ENCODE measurements around the gene CORIN.
"Not testable (repeated sequence)": the region's sequence is repeated elsewhere in the genome, so short reads cannot be mapped to it uniquely, and the experiment has no call there.

CORIN gene

DNA sequence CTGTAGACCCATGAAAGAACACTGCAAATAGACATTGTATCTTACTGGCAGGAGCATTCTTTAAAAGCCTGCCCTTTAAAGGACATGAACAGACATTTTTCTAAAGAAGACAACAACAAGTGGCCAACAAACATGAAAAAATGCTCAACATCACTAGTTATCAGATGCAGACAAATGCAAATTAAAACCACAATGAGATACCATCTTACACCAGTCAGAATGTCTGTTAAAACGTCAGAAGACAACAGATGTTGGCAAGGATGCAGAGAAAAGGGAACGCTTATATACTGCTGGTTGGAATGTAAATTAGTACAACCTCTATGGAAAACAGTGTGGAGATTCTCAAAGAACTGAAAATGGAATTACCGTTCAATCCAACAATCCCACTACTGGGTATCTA is 275.6 kb downstream of the CORIN start:
- no peak for DNase-seq (ENCODE audit: low spot score)

DNA sequence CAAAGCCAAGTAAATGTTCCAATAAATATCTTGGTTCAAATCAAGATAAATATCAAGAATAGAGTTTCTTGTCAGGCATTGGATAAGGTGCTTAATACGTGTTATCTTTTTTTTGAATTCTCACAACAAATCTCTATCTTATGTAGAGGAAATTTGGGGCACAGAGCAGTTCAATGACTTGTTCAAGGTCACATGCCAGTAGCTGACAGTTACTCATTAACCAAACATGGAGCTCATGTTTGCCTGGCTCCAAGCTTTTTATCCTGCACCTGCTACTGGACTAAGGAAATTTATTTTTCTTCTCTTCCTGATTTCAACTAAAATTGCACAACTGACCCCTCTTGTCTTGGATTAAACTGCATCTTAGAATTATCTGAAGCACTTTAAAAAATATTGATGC is 276.5 kb downstream of the CORIN start:
- no peak for DNase-seq (ENCODE audit: low spot score)

DNA sequence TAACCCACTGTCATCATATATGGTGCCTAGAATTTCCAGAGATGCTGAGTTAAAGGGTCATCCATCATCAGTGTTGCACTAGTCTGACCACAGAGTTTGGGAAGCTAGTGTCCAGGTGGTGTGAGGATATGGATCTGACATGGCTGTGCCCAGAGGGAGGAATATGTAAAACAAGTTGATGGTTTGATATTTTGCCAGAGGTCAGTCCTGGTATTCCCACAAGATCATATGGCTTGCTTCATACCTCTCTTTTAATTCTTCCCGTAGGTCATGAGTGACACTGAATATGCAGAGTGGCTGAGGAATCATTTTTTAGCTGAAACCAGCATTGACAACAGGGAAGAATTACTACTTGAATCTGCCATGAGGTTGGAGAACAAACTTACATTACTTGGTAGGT is 277.2 kb downstream of the CORIN start:
- DNase-seq (ENCODE audit: low spot score) = no peak

DNA sequence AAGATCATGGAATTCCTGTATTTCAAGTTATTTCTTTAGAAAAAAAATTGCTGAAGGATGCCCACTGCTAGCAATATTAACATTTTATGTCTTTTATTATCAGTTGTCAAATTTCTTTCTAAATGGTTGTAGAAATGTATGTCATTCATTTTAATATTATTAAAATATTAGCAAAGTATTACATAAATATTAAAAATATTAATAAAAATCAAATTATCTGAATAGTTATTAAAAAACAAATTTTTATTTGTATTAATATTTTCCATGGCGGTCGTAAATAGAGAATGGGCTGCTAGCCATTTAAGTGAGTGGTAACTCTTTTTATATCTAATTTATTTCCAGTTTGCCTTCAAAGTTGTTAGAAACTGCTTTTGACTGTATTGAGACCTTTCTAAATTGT is 280.6 kb downstream of the CORIN start:
- DNase-seq (ENCODE audit: low spot score) = no peak

DNA sequence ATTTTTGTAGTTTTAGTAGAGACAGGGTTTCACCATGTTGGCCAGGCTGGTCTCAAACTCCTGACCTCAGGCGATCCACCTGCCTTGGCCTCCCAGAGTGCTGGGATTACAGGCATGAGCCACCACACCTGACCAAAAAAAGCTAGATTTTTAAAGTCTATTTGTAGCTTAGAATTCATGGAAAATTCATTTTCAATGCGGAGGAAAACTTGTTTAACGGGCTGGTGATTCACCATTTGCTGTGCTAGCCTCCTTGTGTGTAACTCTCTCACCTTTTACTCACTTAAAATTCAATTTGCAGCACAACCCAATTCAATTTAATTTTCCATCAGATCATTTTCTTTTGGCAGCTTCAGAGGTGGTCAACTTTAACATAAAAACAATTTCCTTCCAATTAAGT is 281.9 kb downstream of the CORIN start:
- not testable (repeated sequence) for DNase-seq (ENCODE audit: low spot score)

DNA sequence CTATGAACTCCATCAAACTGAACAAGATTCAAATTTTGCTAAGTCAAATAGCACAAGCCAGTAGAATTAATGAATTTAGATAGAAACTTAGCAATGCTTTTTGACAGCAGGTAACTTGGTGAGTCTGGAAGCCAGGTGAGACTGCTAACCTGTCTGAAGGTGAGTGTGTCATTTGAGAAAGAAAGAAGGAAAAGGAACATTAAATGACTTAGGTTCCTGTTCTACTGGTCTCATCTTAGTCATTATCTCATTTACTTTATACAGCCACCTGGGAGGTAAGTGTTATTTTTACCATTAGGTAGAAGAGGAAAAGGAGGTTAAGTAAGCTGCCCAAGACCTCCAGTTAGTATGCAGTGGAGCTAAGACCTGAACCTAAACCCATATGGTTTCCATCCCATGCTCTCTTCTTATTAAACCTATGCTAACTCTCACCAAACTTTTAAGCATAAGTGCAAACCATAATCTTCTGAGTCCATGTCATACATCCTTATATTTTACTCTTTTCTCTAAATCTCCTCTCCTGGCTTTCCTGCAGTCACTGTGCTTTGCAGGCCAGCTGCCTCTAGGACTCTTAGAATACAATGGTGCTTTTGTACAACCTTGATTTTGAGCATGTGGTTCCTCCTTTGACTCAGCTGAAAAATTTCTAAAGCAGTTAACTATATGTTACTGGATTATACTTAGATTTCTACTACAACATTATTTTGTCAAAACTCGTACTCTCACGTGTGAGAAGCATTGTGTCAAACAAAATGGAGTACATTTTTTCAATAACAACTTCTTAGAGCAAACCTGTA is 284.3 kb downstream of the CORIN start:
- no peak for DNase-seq (ENCODE audit: low spot score)

DNA sequence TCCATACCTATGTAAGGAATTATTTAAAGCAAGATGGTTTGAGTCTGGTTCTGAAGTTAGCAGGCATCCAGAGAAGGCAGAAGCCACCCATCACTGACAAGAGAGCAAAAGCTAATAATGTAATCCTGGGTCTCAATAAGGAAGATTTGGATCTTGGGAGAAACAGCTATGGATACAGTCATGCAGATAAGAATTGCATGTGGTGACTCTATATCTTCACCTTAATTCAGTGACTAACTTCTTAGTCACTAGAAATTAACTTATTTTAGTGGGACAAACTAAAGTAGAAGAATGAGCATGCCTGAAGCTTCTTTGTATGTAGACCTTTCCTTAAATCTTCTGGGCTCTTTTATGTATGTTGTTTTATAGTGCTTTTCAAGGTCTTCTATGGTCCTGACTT is 286.2 kb downstream of the CORIN start:
- no peak for DNase-seq (ENCODE audit: low spot score)

DNA sequence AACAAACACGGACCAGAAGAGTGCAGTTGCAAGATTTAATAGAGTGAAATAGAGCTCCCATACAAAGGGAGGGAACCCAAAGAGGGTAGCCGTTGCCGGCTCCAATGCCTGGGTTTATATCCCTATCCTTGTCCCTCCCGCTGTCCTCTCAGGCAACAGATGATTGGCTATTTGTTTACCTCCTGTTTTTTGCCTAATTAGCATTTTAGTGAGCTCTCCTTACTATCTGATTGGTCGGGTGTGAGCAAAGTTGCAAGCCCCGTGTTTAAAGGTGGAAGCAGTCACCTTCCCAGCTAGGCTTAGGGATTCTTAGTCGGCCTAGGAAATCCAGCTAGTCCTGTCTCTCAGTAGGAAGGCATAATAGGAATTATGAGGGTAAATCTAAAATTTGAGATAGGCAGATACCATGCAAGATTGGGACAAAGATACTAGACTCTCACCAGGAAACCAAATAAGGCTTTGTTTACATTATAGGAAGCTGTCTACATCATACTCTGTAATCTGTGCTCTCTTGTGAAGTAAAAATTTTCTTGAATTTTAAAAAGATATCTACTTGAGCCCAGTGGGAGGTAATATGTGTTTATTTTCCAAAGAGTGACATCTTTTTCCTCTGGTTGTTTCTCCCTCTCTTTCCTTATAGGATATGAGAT is 286.8 kb downstream of the CORIN start:
- no peak for DNase-seq (ENCODE audit: low spot score)

DNA sequence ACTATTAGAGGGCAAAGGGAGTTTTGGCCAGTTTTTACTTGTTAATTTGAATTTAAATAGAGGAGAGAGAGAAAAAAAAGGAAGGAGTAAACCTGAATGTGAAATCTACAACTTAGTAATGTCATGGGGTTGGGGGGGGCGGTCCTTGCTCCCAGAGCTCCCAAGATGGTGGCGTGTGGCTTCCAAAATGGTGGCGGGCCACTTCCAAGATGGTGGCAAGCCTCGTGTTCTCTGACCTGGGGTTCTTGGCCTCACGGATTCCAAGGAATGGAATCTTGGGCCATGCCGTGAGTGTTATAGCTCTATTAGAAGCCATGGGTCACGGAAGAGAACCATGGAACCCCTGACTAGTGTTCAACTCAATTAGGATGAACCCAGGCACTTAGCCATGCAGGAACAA is 287.5 kb downstream of the CORIN start:
- DNase-seq (ENCODE audit: low spot score) = not testable (repeated sequence)
